Muscle layer of duodenum (tissue), 2 donors: ENCODE data around the gene LPAR4.

Source experiments
- H3K27ac ChIP-seq: one replicate; pipeline ENCODE4 v1.7.0; 2013; ENCODE audit warnings: mild to moderate bottlenecking, low read length
- H3K27me3 ChIP-seq: one replicate; pipeline ENCODE4 v1.7.0; 2013; ENCODE audit warnings: low read depth, mild to moderate bottlenecking, control low read depth, low read length
- H3K36me3 ChIP-seq, 2 donors: one replicate each; pipeline ENCODE4 v1.7.0; 2013; ENCODE audit warnings: low read length in 2 of 2, control low read depth in 1 of 2, mild to moderate bottlenecking in 1 of 2; ENCODE audit not compliant: insufficient read depth in 2 of 2, control insufficient read depth in 1 of 2
- H3K4me1 ChIP-seq, 2 donors: one replicate each; pipeline ENCODE4 v1.7.0; 2013; ENCODE audit warnings: low read length in 2 of 2, mild to moderate bottlenecking in 2 of 2, control low read depth in 1 of 2, moderate library complexity in 1 of 2; ENCODE audit not compliant: insufficient read depth in 2 of 2, control insufficient read depth in 1 of 2
- H3K4me3 ChIP-seq, 2 donors: one replicate each; pipeline ENCODE4 v1.7.0; 2013; ENCODE audit warnings: low read length in 2 of 2, low read depth in 1 of 2, mild to moderate bottlenecking in 1 of 2
- H3K9me3 ChIP-seq, 2 donors: one replicate each; pipeline ENCODE4 v1.7.0; 2013; ENCODE audit warnings: low read length in 2 of 2, control low read depth in 1 of 2, mild to moderate bottlenecking in 1 of 2; ENCODE audit not compliant: control insufficient read depth in 1 of 2
- donor health status: healthy.

The LPAR4 gene

GRCh38 chrX:78747489-78747888, at the start of gene LPAR4:
TSS of gene LPAR4 (plus strand) at chrX:78747720. CDS start at chrX:78754870, 7,150 bp downstream.
- Histone ChIP-seq H3K9me3 (no peaks in the 10 kb centered on the region), H3K27ac (no peak within 1 kb of the TSS), H3K27me3 (no peaks in the 10 kb centered on the region), H3K36me3 (no peaks in the 10 kb centered on the region), H3K4me3 (peak within 1 kb of the TSS; percentile 39 to 47), H3K4me1 (no peaks in the 10 kb centered on the region)

DNA sequence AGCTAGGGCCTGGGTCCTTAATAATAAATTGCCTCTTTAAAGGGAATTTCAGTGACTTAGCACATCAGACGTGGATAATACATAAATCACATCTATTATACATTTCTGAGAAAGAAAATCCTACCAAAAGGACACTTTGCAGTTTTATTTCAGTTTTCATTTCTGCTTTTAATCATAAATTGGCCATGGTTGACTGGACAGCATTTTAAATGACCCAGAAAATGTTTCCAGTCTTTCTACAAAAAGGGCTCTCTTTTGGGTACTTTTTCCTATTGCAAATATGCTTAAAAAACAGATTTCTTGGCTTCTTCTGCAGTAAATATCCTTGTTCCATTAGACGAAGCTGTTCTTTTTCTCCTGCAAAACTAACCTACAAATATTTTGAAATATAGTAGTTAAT, 41.4 kb upstream of the LPAR4 start:
- Histone ChIP-seq H3K9me3 (no peaks in the 10 kb centered on the region), H3K27me3 (no peaks in the 10 kb centered on the region), H3K36me3 (no peaks in the 10 kb centered on the region), H3K4me1 (no peaks in the 10 kb centered on the region), H3K27ac (no peak overlapping the region), H3K4me3 (no peak overlapping the region)

DNA sequence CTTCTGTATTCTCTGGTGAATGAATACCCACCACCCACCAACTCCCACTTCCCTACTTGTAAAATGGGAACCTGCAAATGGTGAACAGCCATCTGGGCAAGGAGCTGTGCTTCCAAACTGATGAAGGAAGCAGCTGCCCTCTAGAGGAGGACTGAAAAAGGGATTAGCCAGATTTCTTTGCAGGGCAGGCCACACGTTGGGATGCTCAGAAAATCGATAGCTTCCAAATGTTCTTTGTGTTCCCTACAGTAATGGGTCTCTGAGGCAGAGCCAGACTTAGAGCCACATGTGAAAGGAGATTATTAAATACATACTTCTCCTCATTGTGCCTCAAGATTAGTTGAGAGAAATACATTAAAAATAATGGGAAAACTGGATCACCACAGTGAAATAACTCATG, 39.3 kb upstream of the LPAR4 start:
- no peaks in the 10 kb centered on the region for H3K9me3 ChIP-seq
- no peaks in the 10 kb centered on the region for H3K27me3 ChIP-seq
- H3K4me3 ChIP-seq: no peak overlapping the region
- H3K27ac ChIP-seq: no peak overlapping the region
- no peaks in the 10 kb centered on the region for H3K4me1 ChIP-seq
- H3K36me3 ChIP-seq: no peaks in the 10 kb centered on the region

DNA sequence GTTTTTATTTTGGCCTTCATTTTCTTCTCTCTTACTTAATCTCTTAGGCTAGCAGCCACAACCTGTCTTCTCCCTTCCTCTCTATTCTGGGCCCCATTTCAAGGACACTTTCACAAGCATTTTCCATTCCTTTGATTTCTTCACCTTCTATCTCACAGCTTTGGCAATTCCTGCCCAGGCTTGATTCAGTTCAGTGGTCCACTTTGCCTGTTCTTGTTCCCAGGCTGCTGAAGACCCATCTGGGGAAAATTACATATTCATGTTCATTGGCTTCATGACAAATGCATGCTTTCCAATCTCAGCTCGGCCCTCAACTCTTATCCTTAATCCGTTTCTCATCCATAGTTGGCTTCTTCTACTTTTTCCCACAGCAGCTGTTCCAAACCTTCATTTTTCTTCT, 38.7 kb upstream of the LPAR4 start:
- H3K27ac ChIP-seq: no peak overlapping the region
- H3K4me3 ChIP-seq: no peak overlapping the region
- H3K36me3 ChIP-seq: no peaks in the 10 kb centered on the region
- H3K9me3 ChIP-seq: no peaks in the 10 kb centered on the region
- H3K4me1 ChIP-seq: no peaks in the 10 kb centered on the region
- no peaks in the 10 kb centered on the region for H3K27me3 ChIP-seq

- Histone ChIP-seq H3K4me1 (no peaks in the 10 kb centered on the region), H3K27me3 (no peaks in the 10 kb centered on the region), H3K9me3 (no peaks in the 10 kb centered on the region), H3K36me3 (no peaks in the 10 kb centered on the region), H3K4me3 (no peak overlapping the region), H3K27ac (no peak overlapping the region)
Measured at GRCh38 chrX:78710171-78710570, 37.3 kb upstream of the LPAR4 start.

- H3K4me3 ChIP-seq: no peak overlapping the region
- no peaks in the 10 kb centered on the region for H3K9me3 ChIP-seq
- no peaks in the 10 kb centered on the region for H3K36me3 ChIP-seq
- no peaks in the 10 kb centered on the region for H3K4me1 ChIP-seq
- no peaks in the 10 kb centered on the region for H3K27me3 ChIP-seq
- H3K27ac ChIP-seq: no peak overlapping the region
Measured at GRCh38 chrX:78712336-78712735, 35.2 kb upstream of the LPAR4 start.

DNA sequence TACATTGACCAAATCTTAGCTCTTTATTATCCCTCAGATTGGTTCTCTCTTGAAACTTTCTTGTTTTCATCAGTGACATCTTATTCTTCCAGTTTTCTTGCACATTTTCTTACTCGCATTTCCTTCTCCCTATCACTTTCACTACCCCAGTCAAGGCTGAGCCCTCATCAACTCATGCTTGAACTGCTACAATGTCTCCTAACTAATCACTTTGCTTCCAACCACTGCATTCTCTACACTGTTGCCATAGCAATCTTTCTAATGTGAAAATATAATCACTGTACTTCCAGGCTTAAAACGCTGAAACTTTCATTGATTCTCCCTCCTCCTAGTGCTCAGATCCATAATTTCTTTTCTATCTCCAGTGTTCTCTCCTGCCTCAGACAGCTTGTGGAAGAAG, 22.2 kb upstream of the LPAR4 start:
- no peak overlapping the region for H3K27ac ChIP-seq
- H3K4me1 ChIP-seq: no peaks in the 10 kb centered on the region
- no peak overlapping the region for H3K4me3 ChIP-seq
- H3K36me3 ChIP-seq: no peaks in the 10 kb centered on the region
- no peaks in the 10 kb centered on the region for H3K27me3 ChIP-seq
- no peaks in the 10 kb centered on the region for H3K9me3 ChIP-seq

GRCh38 chrX:78746496-78746895, 1.0 kb upstream of the LPAR4 start:
- Histone ChIP-seq H3K27me3 (no peaks in the 10 kb centered on the region), H3K36me3 (no peaks in the 10 kb centered on the region), H3K4me1 (no peaks in the 10 kb centered on the region), H3K27ac (no peak overlapping the region), H3K9me3 (no peaks in the 10 kb centered on the region), H3K4me3 (no peak overlapping the region)

- Histone ChIP-seq H3K4me1 (no peaks in the 10 kb centered on the region), H3K27ac (no peak overlapping the region), H3K27me3 (no peaks in the 10 kb centered on the region), H3K9me3 (no peaks in the 10 kb centered on the region), H3K36me3 (no peaks in the 10 kb centered on the region), H3K4me3 (peak overlapping the region; percentile 39 to 47)
Measured at GRCh38 chrX:78747971-78748370, 451 bp downstream of the LPAR4 start.

- H3K4me3 ChIP-seq: no peak overlapping the region
- no peaks in the 10 kb centered on the region for H3K9me3 ChIP-seq
- no peaks in the 10 kb centered on the region for H3K36me3 ChIP-seq
- no peak overlapping the region for H3K27ac ChIP-seq
- H3K27me3 ChIP-seq: no peaks in the 10 kb centered on the region
- no peaks in the 10 kb centered on the region for H3K4me1 ChIP-seq
Measured at GRCh38 chrX:78748846-78749245, 1.3 kb downstream of the LPAR4 start.

GRCh38 chrX:78753571-78753970, 6.1 kb downstream of the LPAR4 start:
- Histone ChIP-seq H3K9me3 (no peaks in the 10 kb centered on the region), H3K4me1 (no peaks in the 10 kb centered on the region), H3K4me3 (no peak overlapping the region), H3K36me3 (no peaks in the 10 kb centered on the region), H3K27me3 (no peaks in the 10 kb centered on the region), H3K27ac (no peak overlapping the region)

DNA sequence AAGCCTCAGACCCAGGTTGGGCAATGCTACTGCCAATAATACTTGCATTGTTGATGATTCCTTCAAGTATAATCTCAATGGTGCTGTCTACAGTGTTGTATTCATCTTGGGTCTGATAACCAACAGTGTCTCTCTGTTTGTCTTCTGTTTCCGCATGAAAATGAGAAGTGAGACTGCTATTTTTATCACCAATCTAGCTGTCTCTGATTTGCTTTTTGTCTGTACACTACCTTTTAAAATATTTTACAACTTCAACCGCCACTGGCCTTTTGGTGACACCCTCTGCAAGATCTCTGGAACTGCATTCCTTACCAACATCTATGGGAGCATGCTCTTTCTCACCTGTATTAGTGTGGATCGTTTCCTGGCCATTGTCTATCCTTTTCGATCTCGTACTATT, 7.4 kb downstream of the LPAR4 start:
- Histone ChIP-seq H3K27ac (no peak overlapping the region), H3K36me3 (no peaks in the 10 kb centered on the region), H3K4me1 (no peaks in the 10 kb centered on the region), H3K4me3 (no peak overlapping the region), H3K27me3 (no peaks in the 10 kb centered on the region), H3K9me3 (no peaks in the 10 kb centered on the region)
